ENCODE results near the gene NOTCH3. TPM values are rescaled to one million over a fixed set of nuclear protein-coding genes. Genes with fewer than 3 reads are reported as not detected.

The NOTCH3 gene
- total RNA-seq, 1 donor from 2014 or later = 12.6 TPM

DNA sequence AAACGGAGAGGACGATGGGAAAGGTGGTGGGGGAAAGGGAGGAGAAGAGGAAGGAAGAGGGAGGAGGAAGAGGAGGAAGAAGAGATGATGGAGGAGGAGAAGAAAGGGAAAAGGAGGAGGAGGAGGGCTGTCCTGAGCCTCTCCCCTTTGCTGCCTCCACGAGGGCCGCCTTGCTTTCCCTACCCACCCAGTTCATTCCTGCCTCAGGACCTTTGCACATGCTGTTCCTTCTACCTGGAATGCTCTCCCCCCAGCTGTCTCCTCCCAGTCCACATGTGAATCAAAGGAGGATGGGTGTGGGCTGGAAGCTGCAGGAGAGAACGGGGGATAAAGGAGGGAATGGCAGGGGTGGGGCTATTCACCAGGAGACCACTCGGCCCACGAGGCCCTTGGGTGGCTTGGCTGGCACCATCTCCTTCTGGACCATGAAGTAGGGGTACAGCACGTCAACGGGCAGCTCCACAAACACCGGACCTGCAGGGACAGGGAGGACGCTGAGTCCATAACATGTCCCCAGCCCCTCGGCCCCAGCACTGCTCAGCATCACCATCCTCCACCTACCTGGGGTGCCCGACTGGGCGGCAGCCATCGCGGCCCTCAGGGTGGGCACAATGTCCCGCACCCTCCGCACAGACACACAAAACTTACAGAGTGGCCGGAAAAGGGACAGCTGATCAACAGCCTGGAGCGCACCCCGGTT lies 78.3 kb downstream of the NOTCH3 start:
- no peak for DNase-seq

GRCh38 chr19:15120135-15121026 lies 80.4 kb downstream of the NOTCH3 start:
- DNase-seq = no peak

DNA sequence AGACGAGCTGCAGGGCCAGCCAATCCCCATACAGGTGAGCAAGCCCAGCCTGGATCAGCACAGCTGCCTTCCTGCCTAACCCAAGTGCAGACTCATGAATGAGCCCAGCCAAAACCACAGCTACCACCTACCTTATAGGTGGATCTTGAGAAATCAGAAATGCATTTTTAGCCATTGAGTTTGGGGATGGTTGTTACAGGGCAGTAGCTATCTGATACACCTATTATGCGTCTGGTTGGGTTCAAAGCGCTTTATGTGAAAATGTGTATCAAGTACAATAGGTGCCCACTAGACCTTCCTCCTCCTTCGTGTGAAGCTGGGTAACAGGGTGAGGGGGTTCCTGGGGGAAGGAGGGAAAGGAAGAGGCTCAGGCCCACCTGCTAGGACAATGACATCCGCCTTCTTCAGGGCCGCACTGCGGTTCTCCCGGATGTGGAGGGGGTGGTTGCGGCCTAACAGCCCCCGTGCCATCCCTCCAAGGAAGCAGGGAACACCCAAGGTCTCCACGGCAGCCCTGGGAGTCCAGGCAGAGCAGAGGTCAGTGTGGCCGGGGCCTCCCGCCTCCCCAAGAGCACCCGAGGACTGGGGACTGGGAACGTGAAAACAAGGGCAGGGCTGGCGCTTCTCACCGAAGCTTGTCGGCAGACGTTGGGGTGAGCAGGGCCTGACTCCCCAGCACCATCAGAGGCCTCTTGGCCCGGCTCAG lies 81.9 kb downstream of the NOTCH3 start:
- no peak for DNase-seq

DNA sequence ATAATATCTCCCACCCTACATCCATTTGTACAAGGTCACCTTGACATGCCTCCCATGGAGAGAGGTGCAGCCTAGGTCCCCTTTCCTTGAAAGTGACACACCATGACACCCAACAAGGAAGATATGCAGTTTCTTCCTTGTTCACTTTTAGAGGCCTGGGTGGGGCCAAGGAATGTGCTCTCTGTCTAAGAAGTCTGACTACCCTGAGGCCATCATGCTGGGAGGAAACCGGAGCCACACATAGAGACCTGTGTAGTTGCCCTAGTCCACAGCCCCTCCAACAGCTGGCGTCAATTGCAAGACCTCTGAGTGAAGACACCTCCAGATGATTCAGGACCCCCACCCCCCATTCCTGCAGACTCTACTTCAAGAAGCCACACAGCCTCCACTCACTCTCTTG lies 82.5 kb downstream of the NOTCH3 start:
- DNase-seq = no peak

DNA sequence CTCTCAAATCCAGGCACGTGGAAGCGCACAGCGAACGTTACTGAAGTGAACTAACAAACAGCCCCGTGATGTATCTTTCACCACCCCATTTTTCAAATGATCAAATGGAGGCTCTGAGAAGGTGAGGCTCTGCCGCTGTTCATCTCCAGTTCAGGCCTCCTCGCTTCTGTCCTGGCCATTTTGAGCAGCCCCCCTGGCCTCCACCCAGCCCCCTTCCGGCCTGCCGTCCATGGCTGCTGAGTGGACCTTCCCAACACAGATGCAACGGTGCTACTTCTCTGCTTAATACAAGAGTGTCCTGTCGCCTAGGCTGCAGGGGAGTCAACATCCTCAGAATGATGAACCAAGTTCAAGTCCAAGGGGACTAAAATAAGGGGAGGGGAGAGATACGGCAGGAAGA lies 83.9 kb downstream of the NOTCH3 start:
- no peak for DNase-seq

GRCh38 chr19:15115762-15116615 lies 84.8 kb downstream of the NOTCH3 start:
- no peak for DNase-seq

DNA sequence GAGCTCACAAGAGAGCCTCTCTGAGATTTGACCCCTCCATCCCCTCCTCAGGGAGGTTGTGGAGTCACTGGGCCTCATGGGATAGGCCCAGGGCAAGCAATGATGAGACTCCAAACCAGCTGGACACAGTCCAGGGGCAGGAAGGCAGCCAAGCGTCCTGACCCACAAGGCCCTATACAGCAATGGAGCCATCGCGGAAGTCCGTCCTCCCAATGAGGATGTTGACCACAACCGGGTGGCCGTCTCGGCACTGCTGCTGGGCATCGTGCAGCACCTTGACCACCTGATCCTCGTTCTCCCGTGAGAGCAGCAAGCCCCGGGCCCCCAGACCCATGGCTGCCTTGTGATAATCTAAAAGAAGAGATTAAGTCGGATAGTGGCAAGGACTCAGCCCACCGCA lies 85.7 kb downstream of the NOTCH3 start:
- no peak for DNase-seq

DNA sequence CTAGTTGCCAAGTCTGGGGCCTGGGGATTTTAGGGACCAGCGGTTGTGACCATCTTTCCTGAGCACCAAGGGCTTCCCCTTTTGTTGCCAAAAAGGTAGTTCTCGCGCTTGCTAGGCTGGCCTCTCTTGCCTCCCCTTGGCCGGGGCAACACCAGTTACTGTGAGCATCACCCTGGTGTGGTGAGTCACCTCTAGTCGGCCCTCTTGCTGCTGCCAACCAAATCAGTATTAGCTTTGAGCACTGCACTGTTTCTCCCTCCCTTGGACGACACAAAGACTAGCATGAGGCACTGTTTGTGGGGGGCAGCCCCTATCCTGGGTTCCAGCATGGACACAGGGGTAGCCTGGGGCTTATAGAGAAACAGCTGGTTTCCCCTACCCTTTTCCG lies 86.6 kb downstream of the NOTCH3 start:
- DNase-seq = no peak

- DNase-seq = no peak
These were observed 87.3 kb downstream of the NOTCH3 start for GRCh38 chr19:15113245-15114152.

DNA sequence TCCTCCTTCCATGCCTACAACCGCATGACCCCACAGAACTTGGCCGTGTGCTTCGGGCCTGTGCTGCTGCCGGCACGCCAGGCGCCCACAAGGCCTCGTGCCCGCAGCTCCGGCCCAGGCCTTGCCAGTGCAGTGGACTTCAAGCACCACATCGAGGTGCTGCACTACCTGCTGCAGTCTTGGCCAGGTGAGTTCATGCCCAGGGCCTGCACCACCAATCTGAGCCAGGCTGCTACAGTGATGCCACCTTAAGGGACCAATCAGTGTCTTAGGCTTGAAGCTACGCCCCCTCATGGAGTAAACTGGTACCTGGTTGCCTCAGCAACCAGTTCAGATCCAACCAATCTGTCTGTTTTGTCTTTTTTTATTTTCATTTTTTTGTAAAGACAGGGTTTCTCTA lies 88.4 kb downstream of the NOTCH3 start:
- DNase-seq = no peak

GRCh38 chr19:15111758-15112157 lies 89.0 kb downstream of the NOTCH3 start:
- DNase-seq = no peak

GRCh38 chr19:15110418-15110815 lies 90.4 kb downstream of the NOTCH3 start:
- no peak for DNase-seq

GRCh38 chr19:15109768-15110417 lies 90.9 kb downstream of the NOTCH3 start:
- DNase-seq = no peak

Small RNA genes lying within 50 kb of the gene (small RNA-seq; reads per million reads assigned to genes)
- not detected for gene MIR6795
- gene RNU6-782P = not detected

Other genes starting within 250 kb of the NOTCH3 start
- 72.2 TPM for gene SLC1A6, start 221.1 kb downstream of the NOTCH3 start, total RNA-seq
- gene CASP14, start 151.5 kb downstream of the NOTCH3 start, total RNA-seq = not detected
- gene OR1I1, start 118.8 kb downstream of the NOTCH3 start, total RNA-seq = not detected
- 2.5 TPM for gene SYDE1, start 93.6 kb downstream of the NOTCH3 start, total RNA-seq
- gene EPHX3, start 31.5 kb upstream of the NOTCH3 start, total RNA-seq = not detected
- gene BRD4, start 131.5 kb upstream of the NOTCH3 start, total RNA-seq = 9.5 TPM
- gene AKAP8, start 178.8 kb upstream of the NOTCH3 start, total RNA-seq = 11.7 TPM
- gene AKAP8L, start 218.0 kb upstream of the NOTCH3 start, total RNA-seq = 59.6 TPM
- 11.1 TPM for gene WIZ, start 249.0 kb upstream of the NOTCH3 start, total RNA-seq